ENCODE measurements around the gene FAM151A. TPM values are rescaled to one million over a fixed set of nuclear protein-coding genes. Genes with fewer than 3 reads are reported as not detected.
A peak's percentile ranks its signal among the peaks of the same experiment; 100 is the strongest.

The FAM151A gene
- total and polyA plus RNA-seq, 3 donors from 2014 or later, result 0.56 to 2.2 (median 0.94) TPM

DNA sequence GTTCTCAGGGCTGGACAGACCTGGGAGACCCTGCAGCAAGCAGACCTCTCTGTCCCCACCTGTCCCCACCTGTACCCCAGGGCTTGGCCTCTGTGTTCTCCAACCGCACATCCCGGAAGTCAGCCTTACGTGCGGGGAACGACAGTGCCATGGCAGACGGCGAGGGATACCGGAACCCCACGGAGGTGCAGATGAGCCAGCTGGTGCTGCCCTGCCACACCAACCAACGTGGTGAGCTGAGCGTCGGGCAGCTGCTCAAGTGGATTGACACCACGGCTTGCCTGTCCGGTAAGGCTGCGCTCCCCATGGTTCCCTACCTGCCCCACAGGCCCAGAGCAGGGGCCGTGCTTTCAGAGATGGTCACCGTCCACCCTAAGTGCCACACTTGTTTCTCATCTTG lies 38.8 kb downstream of the FAM151A start:
- no peaks in the 10 kb centered on the region for H3K9me3 ChIP-seq
- H3K4me3 ChIP-seq, result no peak overlapping the region
- TF ChIP-seq POLR2A (IDR thresholded peaks at IDR 0.05), result no peak
- TF ChIP-seq CTCF (IDR thresholded peaks at IDR 0.05), result no peak
- intact Hi-C loops (cut with DNase I; ENCODE audit: low total_unique reads), result no loop called here
- 95 to 97% methylated on average over 10 to 17 of the region's 17 CpGs for WGBS, 2 donors
- no peak for DNase-seq
- H3K27ac ChIP-seq, result no peak overlapping the region
- no peaks in the 10 kb centered on the region for H3K27me3 ChIP-seq
- peaks cover 15% of the 10 kb centered on the region for H3K4me1 ChIP-seq
- no peaks in the 10 kb centered on the region for H3K36me3 ChIP-seq (ENCODE audit: low read depth, missing control alignments)

DNA sequence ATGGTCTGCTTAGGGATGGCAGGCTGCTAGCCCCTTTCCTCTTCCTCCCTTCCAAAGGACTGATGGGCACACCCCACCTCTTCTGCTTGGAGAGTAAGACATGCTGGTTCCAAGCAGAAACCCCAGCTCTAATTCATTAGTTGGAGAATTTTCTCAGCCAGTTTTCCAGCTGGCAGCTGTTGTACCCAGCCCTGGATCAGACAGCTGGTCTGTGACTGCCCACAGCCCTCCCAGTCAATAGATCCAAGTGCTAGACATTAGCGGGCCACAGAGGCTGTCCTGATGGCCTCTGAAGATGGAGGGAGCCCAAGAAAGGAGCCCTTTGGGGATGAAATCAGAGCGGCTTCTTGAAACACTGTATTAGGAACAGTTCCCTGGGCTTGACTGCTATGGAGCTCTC lies 39.5 kb downstream of the FAM151A start:
- TF ChIP-seq POLR2A (IDR thresholded peaks at IDR 0.05), result no peak
- no peak for TF ChIP-seq CTCF (IDR thresholded peaks at IDR 0.05)
- WGBS, 2 donors, result 95 to 100% methylated on average over 2 of the region's 2 CpGs
- intact Hi-C loops (cut with DNase I; ENCODE audit: low total_unique reads), result no loop called here
- no peak for DNase-seq
- H3K27me3 ChIP-seq, result no peaks in the 10 kb centered on the region
- H3K4me3 ChIP-seq, result no peak overlapping the region
- no peaks in the 10 kb centered on the region for H3K36me3 ChIP-seq (ENCODE audit: low read depth, missing control alignments)
- peaks cover 21% of the 10 kb centered on the region for H3K4me1 ChIP-seq
- H3K9me3 ChIP-seq, result no peaks in the 10 kb centered on the region
- no peak overlapping the region for H3K27ac ChIP-seq

GRCh38 chr1:54583307-54583686 lies 40.0 kb downstream of the FAM151A start:
- no peak for TF ChIP-seq CTCF (IDR thresholded peaks at IDR 0.05)
- TF ChIP-seq POLR2A (IDR thresholded peaks at IDR 0.05), result no peak
- 93% methylated on average over 3 of the region's 3 CpGs for WGBS, 2 donors
- Histone ChIP-seq H3K27me3 (no peaks in the 10 kb centered on the region), H3K9me3 (no peaks in the 10 kb centered on the region), H3K4me1 (peaks cover 21% of the 10 kb centered on the region), H3K27ac (no peak overlapping the region), H3K4me3 (no peak overlapping the region), H3K36me3 (ENCODE audit: low read depth, missing control alignments) (no peaks in the 10 kb centered on the region)
- no peak for DNase-seq
- intact Hi-C loops (cut with DNase I; ENCODE audit: low total_unique reads), result no loop called here

DNA sequence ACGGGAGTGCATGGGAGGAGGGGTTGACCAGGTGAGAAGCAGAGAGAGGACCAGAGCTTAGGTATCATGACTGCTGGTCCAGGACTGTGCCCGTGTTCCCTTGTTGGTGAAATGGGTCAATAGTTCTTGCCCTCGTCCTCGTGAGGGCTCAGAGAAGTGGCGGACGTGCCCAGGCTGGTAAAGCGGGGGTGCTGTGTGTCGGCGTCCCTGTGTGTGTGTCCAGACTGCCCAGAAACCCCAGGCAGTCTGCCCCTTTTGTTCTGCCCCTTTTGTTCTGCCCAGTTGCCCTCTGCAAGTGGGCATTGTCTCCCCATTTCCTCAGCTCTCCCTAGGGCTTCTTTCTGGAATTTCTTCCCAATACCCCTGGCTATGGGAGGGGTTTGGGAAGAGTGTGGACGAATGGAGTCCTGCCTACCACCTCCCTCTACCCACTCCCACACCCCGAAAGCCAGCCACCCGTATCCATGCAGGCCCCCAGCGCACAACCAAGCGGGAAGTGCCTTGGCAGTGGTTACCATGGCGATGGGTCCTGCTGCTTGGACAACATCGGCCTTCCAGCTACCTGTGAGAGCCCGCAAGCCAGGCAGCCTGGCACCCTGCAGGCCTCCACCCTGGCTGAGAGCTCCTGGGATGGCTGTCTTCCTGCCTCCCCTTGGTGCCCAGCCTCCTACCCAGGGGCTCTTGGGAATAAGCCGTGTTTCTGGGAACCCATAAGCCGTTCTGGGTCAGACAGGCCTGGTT lies 40.6 kb downstream of the FAM151A start:
- no peaks in the 10 kb centered on the region for H3K9me3 ChIP-seq
- H3K4me3 ChIP-seq, result no peak overlapping the region
- no peaks in the 10 kb centered on the region for H3K27me3 ChIP-seq
- peak overlapping the region in 1 of 2 donors; percentile 54 for H3K27ac ChIP-seq
- 87 to 90% methylated on average over 19 of the region's 19 CpGs for WGBS, 2 donors
- intact Hi-C loops (cut with DNase I; ENCODE audit: low total_unique reads), result no loop called here
- peaks cover 21% of the 10 kb centered on the region for H3K4me1 ChIP-seq
- DNase-seq, result peak; percentile 30
- no peaks in the 10 kb centered on the region for H3K36me3 ChIP-seq (ENCODE audit: low read depth, missing control alignments)
- TF ChIP-seq POLR2A (IDR thresholded peaks at IDR 0.05) (no peak), CTCF (IDR thresholded peaks at IDR 0.05) (no peak)

- H3K9me3 ChIP-seq, result no peaks in the 10 kb centered on the region
- intact Hi-C loops (cut with DNase I; ENCODE audit: low total_unique reads), result no loop called here
- no peaks in the 10 kb centered on the region for H3K27me3 ChIP-seq
- no peak for TF ChIP-seq POLR2A (IDR thresholded peaks at IDR 0.05)
- TF ChIP-seq CTCF (IDR thresholded peaks at IDR 0.05), result no peak
- H3K4me3 ChIP-seq, result no peak overlapping the region
- H3K27ac ChIP-seq, result peak overlapping the region; percentile 33 to 82
- no peaks in the 10 kb centered on the region for H3K36me3 ChIP-seq (ENCODE audit: low read depth, missing control alignments)
- peaks cover 21% of the 10 kb centered on the region for H3K4me1 ChIP-seq
- DNase-seq, result peak; percentile 96
- 20 to 72% methylated on average over 3 to 5 of the region's 5 CpGs for WGBS, 2 donors
Observed at GRCh38 chr1:54581621-54582035, 41.7 kb downstream of the FAM151A start.

Data from testis (tissue), 3 donors.